ENCODE data around the gene DYDC2.

Gene DYDC2

DNA sequence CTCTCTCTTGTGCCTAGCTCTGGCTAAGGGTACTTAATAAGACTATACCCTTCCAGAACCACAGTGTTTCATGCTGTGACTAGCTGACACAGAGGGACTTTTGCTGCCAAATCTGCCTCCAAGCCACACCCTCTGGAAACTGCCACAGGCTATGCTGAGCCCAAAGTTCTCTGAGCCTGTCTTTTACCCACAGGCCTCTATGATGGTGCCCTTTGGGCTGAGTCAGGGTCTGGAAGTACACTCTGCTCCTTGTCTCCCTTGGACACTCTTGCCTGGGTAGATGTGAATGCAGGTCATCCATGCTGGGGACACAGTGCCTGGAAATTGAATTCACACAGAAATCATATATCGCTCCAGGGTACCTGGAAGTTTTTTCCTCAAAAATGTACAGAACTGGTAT, 22.6 kb upstream of the DYDC2 start (continued):
- TF ChIP-seq ARNTL (CRISPR knock-in tag; IDR thresholded peaks at IDR 0.05; ENCODE audit: borderline replicate concordance, low read depth) (no peak), ZC3H10 (CRISPR knock-in tag; IDR thresholded peaks at IDR 0.05) (no peak), GLIS3 (CRISPR knock-in tag; IDR thresholded peaks at IDR 0.05) (no peak), CSDC2 (CRISPR knock-in tag; IDR thresholded peaks at IDR 0.05) (no peak), RARB (CRISPR knock-in tag; IDR thresholded peaks at IDR 0.05) (no peak)
- TF ChIP-seq, protein P1, sequence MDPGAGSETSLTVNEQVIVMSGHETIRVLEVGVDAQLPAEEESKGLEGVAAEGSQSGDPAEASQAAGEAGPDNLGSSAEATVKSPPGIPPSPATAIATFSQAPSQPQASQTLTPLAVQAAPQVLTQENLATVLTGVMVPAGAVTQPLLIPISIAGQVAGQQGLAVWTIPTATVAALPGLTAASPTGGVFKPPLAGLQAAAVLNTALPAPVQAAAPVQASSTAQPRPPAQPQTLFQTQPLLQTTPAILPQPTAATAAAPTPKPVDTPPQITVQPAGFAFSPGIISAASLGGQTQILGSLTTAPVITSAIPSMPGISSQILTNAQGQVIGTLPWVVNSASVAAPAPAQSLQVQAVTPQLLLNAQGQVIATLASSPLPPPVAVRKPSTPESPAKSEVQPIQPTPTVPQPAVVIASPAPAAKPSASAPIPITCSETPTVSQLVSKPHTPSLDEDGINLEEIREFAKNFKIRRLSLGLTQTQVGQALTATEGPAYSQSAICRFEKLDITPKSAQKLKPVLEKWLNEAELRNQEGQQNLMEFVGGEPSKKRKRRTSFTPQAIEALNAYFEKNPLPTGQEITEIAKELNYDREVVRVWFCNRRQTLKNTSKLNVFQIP (CRISPR knock-in tag; IDR thresholded peaks at IDR 0.05; ENCODE audit: borderline replicate concordance, low read depth): no peak

GRCh38 chr10:80344276-80344675, 12.3 kb upstream of the DYDC2 start:
- TF ChIP-seq, protein P1 (CRISPR knock-in tag; IDR thresholded peaks at IDR 0.05; ENCODE audit: borderline replicate concordance, low read depth): no peak
- TF ChIP-seq ZNF70 (CRISPR knock-in tag; IDR thresholded peaks at IDR 0.05) (no peak), ISL1 (CRISPR knock-in tag; IDR thresholded peaks at IDR 0.05) (no peak), TOX (CRISPR knock-in tag; IDR thresholded peaks at IDR 0.05; ENCODE audit: borderline replicate concordance) (no peak), BACH2 (CRISPR knock-in tag; IDR thresholded peaks at IDR 0.05; ENCODE audit: borderline replicate concordance) (no peak), ZC3H10 (CRISPR knock-in tag; IDR thresholded peaks at IDR 0.05) (no peak), CSDC2 (CRISPR knock-in tag; IDR thresholded peaks at IDR 0.05) (no peak), ARNTL (CRISPR knock-in tag; IDR thresholded peaks at IDR 0.05; ENCODE audit: borderline replicate concordance, low read depth) (no peak), SNAI2 (CRISPR knock-in tag; IDR thresholded peaks at IDR 0.05) (no peak), GLIS3 (CRISPR knock-in tag; IDR thresholded peaks at IDR 0.05) (no peak)
- TF ChIP-seq, protein P2, sequence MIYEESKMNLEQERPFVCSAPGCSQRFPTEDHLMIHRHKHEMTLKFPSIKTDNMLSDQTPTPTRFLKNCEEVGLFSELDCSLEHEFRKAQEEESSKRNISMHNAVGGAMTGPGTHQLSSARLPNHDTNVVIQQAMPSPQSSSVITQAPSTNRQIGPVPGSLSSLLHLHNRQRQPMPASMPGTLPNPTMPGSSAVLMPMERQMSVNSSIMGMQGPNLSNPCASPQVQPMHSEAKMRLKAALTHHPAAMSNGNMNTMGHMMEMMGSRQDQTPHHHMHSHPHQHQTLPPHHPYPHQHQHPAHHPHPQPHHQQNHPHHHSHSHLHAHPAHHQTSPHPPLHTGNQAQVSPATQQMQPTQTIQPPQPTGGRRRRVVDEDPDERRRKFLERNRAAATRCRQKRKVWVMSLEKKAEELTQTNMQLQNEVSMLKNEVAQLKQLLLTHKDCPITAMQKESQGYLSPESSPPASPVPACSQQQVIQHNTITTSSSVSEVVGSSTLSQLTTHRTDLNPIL (CRISPR knock-in tag; IDR thresholded peaks at IDR 0.05; ENCODE audit: low read depth): no peak
- TF ChIP-seq, protein P3, sequence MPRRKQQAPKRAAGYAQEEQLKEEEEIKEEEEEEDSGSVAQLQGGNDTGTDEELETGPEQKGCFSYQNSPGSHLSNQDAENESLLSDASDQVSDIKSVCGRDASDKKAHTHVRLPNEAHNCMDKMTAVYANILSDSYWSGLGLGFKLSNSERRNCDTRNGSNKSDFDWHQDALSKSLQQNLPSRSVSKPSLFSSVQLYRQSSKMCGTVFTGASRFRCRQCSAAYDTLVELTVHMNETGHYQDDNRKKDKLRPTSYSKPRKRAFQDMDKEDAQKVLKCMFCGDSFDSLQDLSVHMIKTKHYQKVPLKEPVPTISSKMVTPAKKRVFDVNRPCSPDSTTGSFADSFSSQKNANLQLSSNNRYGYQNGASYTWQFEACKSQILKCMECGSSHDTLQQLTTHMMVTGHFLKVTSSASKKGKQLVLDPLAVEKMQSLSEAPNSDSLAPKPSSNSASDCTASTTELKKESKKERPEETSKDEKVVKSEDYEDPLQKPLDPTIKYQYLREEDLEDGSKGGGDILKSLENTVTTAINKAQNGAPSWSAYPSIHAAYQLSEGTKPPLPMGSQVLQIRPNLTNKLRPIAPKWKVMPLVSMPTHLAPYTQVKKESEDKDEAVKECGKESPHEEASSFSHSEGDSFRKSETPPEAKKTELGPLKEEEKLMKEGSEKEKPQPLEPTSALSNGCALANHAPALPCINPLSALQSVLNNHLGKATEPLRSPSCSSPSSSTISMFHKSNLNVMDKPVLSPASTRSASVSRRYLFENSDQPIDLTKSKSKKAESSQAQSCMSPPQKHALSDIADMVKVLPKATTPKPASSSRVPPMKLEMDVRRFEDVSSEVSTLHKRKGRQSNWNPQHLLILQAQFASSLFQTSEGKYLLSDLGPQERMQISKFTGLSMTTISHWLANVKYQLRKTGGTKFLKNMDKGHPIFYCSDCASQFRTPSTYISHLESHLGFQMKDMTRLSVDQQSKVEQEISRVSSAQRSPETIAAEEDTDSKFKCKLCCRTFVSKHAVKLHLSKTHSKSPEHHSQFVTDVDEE (CRISPR knock-in tag; IDR thresholded peaks at IDR 0.05): no peak
- no peak for ATAC-seq

- no peak for TF ChIP-seq PPARA (CRISPR knock-in tag; IDR thresholded peaks at IDR 0.05; ENCODE audit: borderline replicate concordance)
- no peak for TF ChIP-seq ARNTL (CRISPR knock-in tag; IDR thresholded peaks at IDR 0.05; ENCODE audit: borderline replicate concordance, low read depth)
- no peak for TF ChIP-seq CSRNP3 (CRISPR knock-in tag; IDR thresholded peaks at IDR 0.05)
- TF ChIP-seq ZNF8 (CRISPR knock-in tag; IDR thresholded peaks at IDR 0.05): no peak
- TF ChIP-seq, protein P3 (CRISPR knock-in tag; IDR thresholded peaks at IDR 0.05): no peak
- no peak for TF ChIP-seq ISL1 (CRISPR knock-in tag; IDR thresholded peaks at IDR 0.05)
- TF ChIP-seq BACH2 (CRISPR knock-in tag; IDR thresholded peaks at IDR 0.05; ENCODE audit: borderline replicate concordance): no peak
- ATAC-seq: no peak
Observed at GRCh38 chr10:80344912-80345311, 11.7 kb upstream of the DYDC2 start.
